Ectodermal cell (in vitro differentiated cells): ENCODE results near the gene PDE3A.

Experiments
- H3K27ac ChIP-seq: 2 replicates; pipeline ENCODE4 v1.7.0; 2013; ENCODE audit warnings: mild to moderate bottlenecking, low read depth, low read length; ENCODE audit not compliant: insufficient read depth, poor library complexity, severe bottlenecking
- H3K27me3 ChIP-seq: 2 replicates; pipeline ENCODE4 v1.7.0; 2013; ENCODE audit warnings: mild to moderate bottlenecking, low read length; ENCODE audit not compliant: insufficient read depth, control insufficient read depth, poor library complexity, severe bottlenecking
- H3K36me3 ChIP-seq: one replicate; pipeline ENCODE4 v1.7.0; 2013; ENCODE audit warnings: low read length; ENCODE audit not compliant: control insufficient read depth, insufficient read depth
- H3K4me1 ChIP-seq: one replicate; pipeline ENCODE4 v1.7.0; 2013; ENCODE audit warnings: low read length; ENCODE audit not compliant: control insufficient read depth, insufficient read depth
- H3K4me3 ChIP-seq: 2 replicates; pipeline ENCODE4 v1.7.0; 2013; ENCODE audit warnings: low read depth, low read length, control low read depth; ENCODE audit not compliant: insufficient read depth
- H3K9me3 ChIP-seq: 2 replicates; pipeline ENCODE4 v1.7.0; 2013; ENCODE audit warnings: mild to moderate bottlenecking, low read length, moderate library complexity; ENCODE audit not compliant: control insufficient read depth
- whole genome bisulfite sequencing, 2 experiments: methylation state at CpG; one replicate each; pipeline ENCODE4 v1.1.7; 2013; ENCODE audit warnings: missing lambda C conversion rate in 2 of 2; 5-methylcytosine and 5-hydroxymethylcytosine counted together

The PDE3A gene

GRCh38 chr12:20578142-20578541 is 209.8 kb downstream of the PDE3A start:
- H3K9me3 ChIP-seq = no peaks in the 10 kb centered on the region
- no peaks in the 10 kb centered on the region for H3K36me3 ChIP-seq
- H3K27me3 ChIP-seq = no peaks in the 10 kb centered on the region
- no peak overlapping the region for H3K4me3 ChIP-seq
- WGBS, 2 experiments = 91 to 97% methylated on average over 6 to 7 of the region's 7 CpGs
- no peak overlapping the region for H3K27ac ChIP-seq
- H3K4me1 ChIP-seq = no peaks in the 10 kb centered on the region

GRCh38 chr12:20585055-20585625 is 216.8 kb downstream of the PDE3A start:
- Histone ChIP-seq H3K4me3 (no peak overlapping the region), H3K27ac (no peak overlapping the region), H3K4me1 (no peaks in the 10 kb centered on the region), H3K9me3 (no peaks in the 10 kb centered on the region), H3K36me3 (no peaks in the 10 kb centered on the region), H3K27me3 (no peaks in the 10 kb centered on the region)
- WGBS, 2 experiments = 92 to 97% methylated on average over 3 of the region's 3 CpGs

- H3K9me3 ChIP-seq = no peaks in the 10 kb centered on the region
- H3K36me3 ChIP-seq = no peaks in the 10 kb centered on the region
- no peak overlapping the region for H3K27ac ChIP-seq
- H3K27me3 ChIP-seq = no peaks in the 10 kb centered on the region
- H3K4me1 ChIP-seq = no peaks in the 10 kb centered on the region
- no peak overlapping the region for H3K4me3 ChIP-seq
- WGBS, 2 experiments = 98 to 100% methylated on average over 2 of the region's 2 CpGs
Measured at GRCh38 chr12:20585913-20586312, 217.6 kb downstream of the PDE3A start.

GRCh38 chr12:20588042-20588441 is 219.7 kb downstream of the PDE3A start:
- no peak overlapping the region for H3K27ac ChIP-seq

GRCh38 chr12:20590570-20590969 is 222.2 kb downstream of the PDE3A start:
- Histone ChIP-seq H3K36me3 (no peaks in the 10 kb centered on the region), H3K4me3 (no peak overlapping the region)
- WGBS, 2 experiments = 95 to 99% methylated on average over 3 of the region's 3 CpGs

More at GRCh38 chr12:20588042-20588441, 219.7 kb downstream of the PDE3A start:
- H3K36me3 ChIP-seq = no peaks in the 10 kb centered on the region
- H3K4me1 ChIP-seq = no peaks in the 10 kb centered on the region
- WGBS, 2 experiments = 57 to 68% methylated on average over 3 of the region's 3 CpGs
- H3K9me3 ChIP-seq = no peaks in the 10 kb centered on the region
- no peaks in the 10 kb centered on the region for H3K27me3 ChIP-seq
- H3K4me3 ChIP-seq = no peak overlapping the region

GRCh38 chr12:20592556-20592955 is 224.2 kb downstream of the PDE3A start:
- 64 to 79% methylated on average over 2 of the region's 2 CpGs for WGBS, 2 experiments
- H3K27me3 ChIP-seq = no peaks in the 10 kb centered on the region
- no peak overlapping the region for H3K27ac ChIP-seq

More at GRCh38 chr12:20590570-20590969, 222.2 kb downstream of the PDE3A start:
- no peaks in the 10 kb centered on the region for H3K27me3 ChIP-seq
- H3K4me1 ChIP-seq = no peaks in the 10 kb centered on the region
- H3K9me3 ChIP-seq = no peaks in the 10 kb centered on the region
- no peak overlapping the region for H3K27ac ChIP-seq

GRCh38 chr12:20593611-20594010 is 225.3 kb downstream of the PDE3A start:
- WGBS, 2 experiments = 92 to 95% methylated on average over 3 of the region's 3 CpGs
- Histone ChIP-seq H3K27me3 (no peaks in the 10 kb centered on the region), H3K4me3 (no peak overlapping the region)

More at GRCh38 chr12:20592556-20592955, 224.2 kb downstream of the PDE3A start:
- Histone ChIP-seq H3K4me3 (no peak overlapping the region), H3K9me3 (no peaks in the 10 kb centered on the region), H3K4me1 (no peaks in the 10 kb centered on the region), H3K36me3 (no peaks in the 10 kb centered on the region)

GRCh38 chr12:20596061-20596460 is 227.7 kb downstream of the PDE3A start:
- Histone ChIP-seq H3K27me3 (no peaks in the 10 kb centered on the region), H3K4me3 (no peak overlapping the region), H3K27ac (no peak overlapping the region), H3K36me3 (no peaks in the 10 kb centered on the region), H3K4me1 (no peaks in the 10 kb centered on the region), H3K9me3 (no peaks in the 10 kb centered on the region)
- no CpG with 5 or more reads among the region's 1 CpG for WGBS, 2 experiments

More at GRCh38 chr12:20593611-20594010, 225.3 kb downstream of the PDE3A start:
- Histone ChIP-seq H3K36me3 (no peaks in the 10 kb centered on the region), H3K27ac (no peak overlapping the region), H3K4me1 (no peaks in the 10 kb centered on the region), H3K9me3 (no peaks in the 10 kb centered on the region)

- Histone ChIP-seq H3K36me3 (no peaks in the 10 kb centered on the region), H3K27ac (no peak overlapping the region), H3K4me3 (no peak overlapping the region), H3K27me3 (no peaks in the 10 kb centered on the region), H3K4me1 (no peaks in the 10 kb centered on the region), H3K9me3 (no peaks in the 10 kb centered on the region)
Measured at GRCh38 chr12:20599757-20600156, 231.4 kb downstream of the PDE3A start.

- Histone ChIP-seq H3K4me1 (no peaks in the 10 kb centered on the region), H3K4me3 (no peak overlapping the region), H3K9me3 (no peaks in the 10 kb centered on the region), H3K27me3 (no peaks in the 10 kb centered on the region), H3K27ac (no peak overlapping the region), H3K36me3 (no peaks in the 10 kb centered on the region)
- WGBS, 2 experiments = 100% methylated on average over 1 of the region's 2 CpGs; no CpG with 5 or more reads in 1 of the 2 experiments
Measured at GRCh38 chr12:20601668-20602280, 233.4 kb downstream of the PDE3A start.
